GM19043 (cell line): ENCODE data around the gene MEGF11.

ENCODE experiments used
- ATAC-seq: cut with Tn5 transposase; IDR thresholded peaks from one replicate; pipeline ENCODE4 v1.9.1; 2021; ENCODE audit warnings: low read depth; ENCODE audit not compliant: unreplicated experiment

MEGF11 gene

DNA sequence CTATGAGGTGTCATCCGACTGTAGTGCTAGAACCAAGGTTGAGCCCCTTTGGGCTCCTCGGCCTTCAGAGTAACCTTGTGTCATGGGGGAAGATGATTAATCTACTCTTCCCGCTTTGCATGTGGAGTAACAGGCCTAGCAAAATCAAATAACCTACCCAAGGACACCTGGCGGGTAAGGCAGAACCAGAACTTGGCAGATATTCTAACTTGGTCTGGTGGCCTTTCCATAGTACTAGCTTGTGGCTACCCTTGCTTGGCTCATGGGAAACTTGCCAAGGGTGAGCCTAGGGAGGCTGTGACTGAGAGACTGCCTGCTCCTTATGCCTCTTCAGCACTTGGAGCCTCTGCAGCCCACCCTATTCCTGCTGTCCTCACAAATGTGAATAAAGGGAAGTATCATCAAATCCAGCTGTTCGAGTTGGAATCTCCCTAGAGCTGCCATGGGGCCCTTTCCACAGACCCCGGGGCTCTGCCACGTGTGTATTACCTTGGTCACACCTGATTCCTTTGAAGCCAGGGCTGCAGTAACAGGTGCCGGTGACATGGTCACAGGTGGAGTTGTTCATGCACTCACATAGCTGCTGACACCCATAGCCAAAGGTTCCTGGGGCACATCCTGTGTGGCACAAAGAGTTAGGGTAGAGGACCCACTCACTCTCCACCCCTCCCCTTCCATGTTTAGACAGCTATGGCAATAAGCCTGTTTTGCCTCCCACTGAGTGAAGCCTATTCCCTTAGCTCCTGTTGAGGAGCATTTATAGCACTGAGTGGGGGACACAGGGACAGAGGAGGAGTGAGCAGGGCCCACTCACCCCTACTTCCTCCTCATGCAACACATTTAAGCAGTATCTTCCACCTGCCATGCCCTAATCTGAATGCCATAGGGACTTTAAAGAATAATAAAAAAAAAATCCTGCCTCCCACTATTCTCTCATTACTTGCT lies 338.3 kb downstream of the MEGF11 start:
- no peak for ATAC-seq

DNA sequence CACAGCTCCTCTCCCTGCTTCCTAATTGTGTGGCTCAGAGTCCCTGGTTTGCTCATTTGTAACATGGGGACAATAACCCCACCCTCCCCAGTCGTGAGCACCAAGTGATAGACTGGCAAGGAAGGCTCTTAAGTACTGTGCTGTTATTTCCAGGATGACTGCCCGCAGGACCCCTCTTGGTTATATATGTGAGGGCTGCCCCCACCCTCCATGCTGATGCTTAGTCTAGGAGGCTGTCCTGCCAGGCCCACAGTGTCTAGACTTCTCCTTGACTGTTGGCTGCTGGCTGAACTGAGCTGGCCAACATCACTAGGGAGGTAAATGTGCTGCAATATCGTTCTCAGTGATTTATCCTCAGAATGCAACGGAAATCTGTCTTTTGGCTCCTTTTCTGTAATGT lies 339.2 kb downstream of the MEGF11 start:
- no peak for ATAC-seq

DNA sequence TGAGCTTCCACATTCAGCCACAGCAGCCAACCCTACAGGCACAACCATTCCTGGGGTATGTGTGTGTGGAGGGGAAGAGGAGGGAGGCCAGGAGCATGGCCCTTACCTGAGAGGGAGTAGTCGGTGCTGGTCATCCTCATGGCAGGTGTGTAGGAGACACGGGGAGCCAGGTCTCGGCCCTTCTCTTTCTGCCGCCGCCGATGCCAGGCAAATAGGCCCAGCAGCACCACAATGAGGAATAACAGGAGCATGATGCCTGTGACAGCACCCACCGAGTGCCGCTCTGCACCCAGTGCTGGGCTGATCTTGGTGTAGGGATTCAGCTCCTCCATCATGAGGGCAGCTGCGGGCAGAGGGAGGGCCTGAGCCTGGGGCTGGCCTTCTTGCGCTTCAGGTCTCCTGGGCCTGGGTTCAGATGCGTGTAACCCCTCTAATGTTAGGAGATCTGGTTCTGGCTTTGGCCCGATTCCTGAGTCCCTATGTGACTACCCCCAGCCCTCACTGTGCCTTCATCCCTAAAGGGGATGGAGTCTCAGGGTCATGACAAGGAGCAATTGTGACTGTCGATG lies 339.8 kb downstream of the MEGF11 start:
- no peak for ATAC-seq

DNA sequence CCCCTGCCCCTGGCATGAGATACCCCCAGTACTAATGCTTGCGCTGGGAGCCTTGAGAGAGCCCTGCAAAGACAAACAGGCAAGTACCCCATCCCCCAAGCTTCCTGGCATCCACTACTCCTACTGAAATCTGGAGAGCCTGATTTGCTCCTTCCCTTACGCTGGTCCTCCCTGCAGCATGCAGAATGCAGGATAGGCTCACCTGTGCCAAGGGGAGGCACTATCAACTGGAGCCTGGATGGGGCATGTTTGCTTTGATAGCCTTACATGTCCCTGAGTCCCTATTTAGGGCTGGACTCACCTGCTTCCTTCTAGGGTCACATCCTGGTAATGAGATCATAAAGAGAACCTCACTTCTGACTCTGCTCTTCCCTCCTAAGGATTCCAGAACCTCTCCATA lies 341.3 kb downstream of the MEGF11 start:
- ATAC-seq: no peak

DNA sequence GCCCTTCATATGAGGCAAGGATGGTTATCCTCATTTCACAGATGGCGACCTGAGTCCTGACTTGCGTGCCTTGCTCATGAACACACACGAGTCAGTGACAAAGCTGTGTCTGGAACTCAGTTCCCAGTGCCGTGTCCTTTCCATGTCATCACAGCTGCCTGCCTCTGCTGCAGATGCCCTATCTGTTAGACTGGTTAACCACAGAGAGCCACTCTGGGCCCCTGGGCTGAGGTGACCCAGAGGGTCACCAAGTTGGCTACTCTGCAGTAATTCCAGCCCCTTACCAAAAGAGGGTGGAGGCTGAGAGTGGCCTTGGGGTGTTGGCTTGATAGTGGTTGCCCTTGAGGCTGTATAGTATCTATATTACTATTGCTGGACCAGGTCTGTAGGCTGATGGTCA lies 343.2 kb downstream of the MEGF11 start:
- ATAC-seq: no peak

DNA sequence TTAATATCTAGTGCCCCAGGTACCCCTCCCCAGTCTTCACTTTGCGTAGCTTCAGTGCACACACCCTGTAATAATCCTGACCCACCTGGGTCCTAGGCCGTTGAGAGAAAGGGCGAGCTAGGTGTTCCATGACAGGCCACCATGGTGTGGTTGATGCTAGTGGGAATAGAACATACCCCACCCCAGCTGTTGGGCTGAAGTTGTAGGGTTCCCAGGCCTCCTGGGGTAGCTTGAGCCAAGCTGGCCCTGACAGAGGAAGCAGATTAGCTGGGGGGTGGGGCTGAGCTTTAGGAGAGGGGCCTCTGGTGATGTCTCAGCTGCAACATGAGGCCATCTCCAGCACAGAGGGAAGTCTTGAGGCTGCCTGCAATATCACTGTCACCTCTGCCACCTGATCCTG lies 343.7 kb downstream of the MEGF11 start:
- no peak for ATAC-seq

DNA sequence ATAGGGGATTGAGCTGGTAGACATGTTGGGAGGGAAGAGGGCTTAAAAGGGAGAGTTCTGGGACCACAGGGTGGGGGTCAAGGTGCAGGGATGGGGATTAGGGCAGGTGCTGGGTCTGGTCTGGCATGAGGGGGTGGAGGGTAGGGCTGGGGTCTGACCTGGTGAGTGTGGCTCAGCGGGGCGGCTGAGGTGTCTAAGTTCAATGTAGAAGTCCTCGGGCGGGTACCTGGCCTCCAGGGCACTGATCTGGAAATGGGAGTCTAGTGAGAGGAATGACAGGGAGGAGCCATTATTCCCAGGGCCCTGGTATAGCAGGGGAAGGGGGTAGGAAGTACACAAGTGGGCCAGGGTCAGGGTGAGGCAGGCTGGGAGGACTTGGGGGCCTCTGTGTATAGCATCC lies 344.7 kb downstream of the MEGF11 start:
- no peak for ATAC-seq

DNA sequence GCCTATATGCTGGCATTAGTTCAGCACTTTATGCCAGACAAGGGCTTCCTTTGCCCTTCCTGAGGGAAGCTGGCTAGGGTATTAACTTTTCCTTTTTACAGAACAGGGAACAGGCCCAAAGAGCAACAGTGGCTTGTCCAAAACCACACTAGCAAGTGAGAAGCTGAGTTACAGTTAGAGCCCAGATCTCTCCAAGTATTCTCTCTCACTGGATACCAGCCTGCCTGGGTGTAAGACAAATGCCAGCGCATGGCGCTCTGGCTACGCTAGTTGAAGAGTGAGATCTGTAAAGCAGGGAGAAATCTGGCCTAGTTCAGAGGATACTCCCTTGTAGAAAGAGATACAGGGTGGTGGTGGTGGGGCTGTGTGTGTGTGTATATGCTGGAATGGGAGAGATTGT lies 345.9 kb downstream of the MEGF11 start:
- no peak for ATAC-seq

DNA sequence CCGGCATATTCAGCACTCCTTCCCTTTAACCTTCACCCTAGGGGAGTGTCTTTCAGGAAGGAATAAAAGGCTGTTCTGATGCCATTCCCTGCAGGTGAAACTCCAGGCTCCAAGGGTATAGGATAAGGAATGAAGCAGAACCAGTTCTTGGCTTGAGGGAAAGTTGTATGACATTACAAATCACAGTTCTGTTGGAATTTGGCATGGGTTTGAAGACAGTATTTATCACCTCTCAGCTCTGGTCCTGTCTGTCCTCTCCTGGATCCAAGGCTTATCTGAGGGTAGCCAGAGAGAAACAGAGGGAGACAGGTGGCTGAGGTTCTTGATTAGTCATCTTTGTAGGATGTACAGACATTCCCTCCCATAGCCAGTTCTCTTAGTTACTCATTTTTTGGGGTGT lies 347.2 kb downstream of the MEGF11 start:
- no peak for ATAC-seq

DNA sequence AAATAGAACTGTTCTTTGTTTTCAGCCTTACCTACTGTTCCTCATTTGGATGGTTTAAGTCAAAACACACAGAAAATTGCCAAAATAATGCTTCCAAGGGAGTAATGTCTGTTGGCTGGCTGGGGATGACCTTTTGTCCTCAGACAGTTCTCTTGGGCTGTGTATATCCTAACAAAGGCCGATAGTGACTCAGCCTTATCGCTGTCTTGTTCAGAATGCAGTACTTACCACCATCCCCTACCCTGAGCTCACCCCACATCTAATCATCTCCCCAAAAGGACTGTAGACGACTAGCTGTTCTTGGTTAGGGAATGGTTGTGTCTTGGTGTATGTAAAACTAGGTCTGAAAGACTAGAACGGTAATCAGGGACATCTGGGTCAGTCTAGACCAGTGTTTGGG lies 349.2 kb downstream of the MEGF11 start:
- no peak for ATAC-seq

DNA sequence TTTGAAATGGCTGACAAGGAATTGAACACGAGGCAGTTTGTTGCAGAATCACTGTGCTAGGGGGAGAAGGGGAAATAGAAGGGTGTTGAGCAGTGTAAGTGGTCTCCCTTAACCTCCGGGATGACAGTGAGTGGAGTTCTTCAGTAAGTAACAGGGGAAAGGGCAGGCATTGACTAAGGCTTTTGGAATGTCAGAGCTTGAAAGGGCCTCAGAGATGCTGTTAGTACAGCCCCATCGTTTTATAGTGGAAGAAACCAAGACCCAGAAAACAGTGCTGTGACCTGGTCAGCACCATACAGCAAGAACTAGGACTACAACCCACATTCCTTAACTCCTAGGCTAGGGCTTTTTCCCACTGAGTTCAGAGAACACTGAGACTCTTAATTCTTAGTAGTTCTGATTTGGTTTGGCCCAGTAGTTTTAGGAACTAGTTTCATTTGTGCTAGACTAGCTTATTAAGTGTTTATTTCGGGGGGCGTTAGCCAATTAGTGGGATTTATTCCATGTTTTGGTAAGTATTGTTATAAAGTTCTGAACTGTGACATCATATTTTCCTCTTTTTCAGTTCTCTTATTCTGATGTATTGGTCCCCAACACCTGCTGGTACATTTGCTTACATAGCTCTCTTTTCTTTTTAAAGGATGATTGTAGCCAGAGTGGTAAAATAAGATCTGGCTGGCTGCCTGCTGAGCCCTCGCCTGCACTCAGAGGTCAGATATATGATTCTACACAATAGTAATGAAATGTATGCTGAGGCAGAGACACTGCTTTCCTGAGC lies 350.1 kb downstream of the MEGF11 start:
- no peak for ATAC-seq

DNA sequence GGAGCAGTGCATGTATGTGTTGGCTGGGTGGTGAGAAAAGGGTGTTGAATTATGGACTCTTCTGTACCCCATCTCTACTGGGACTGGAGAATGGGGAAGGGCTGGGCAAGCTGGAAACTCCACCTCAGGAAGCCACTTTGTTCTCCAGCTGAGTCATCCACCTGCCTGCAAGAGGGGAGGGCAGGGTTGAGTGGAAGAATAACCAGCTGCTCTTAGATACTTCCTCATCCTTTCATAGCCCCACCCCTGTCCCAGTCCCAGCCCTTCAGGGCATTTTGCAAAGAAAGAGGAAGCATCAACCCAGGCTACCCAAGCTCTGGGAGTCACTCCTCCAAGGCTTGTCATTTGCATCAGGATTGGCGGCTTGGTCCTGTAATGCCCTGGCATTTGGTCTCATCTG lies 351.2 kb downstream of the MEGF11 start:
- peak; percentile 72 for ATAC-seq

DNA sequence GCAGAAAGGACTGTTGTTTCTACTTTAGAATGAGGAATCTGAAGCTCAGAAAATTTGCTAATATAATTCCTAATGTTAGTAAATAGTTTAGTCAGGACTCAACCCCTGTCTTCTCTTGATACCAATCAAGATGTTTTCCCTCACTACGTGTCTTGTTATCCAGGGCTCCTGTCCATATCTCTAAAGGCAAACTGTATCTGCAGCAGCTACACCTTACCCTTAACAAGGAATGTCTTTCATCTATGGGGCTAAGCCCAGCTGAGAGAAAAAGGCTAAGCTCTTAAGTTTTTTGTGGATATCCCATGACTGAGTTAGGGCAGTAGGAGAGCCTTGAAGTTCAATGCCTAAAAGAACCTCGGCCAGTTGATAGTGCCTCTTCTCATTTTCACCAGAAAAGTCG lies 351.7 kb downstream of the MEGF11 start:
- no peak for ATAC-seq

DNA sequence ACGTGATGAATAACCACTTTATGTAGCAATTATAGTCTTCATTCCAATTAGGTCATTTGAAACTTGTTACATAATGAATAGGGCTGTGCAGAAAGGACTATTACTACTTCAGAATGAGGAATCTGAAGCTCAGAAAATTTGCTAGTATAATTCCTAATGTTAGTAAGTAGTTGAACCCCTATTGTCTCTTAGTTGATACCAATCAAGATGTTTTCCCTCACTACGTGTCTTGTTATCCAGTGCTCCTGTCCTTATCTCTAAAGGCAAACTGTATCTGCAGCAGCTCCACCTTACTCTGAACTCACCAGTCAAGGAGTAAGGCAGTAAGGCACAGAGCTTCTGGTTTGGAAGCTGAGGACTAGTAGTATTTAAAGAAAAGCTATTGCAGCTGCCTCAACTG lies 352.2 kb downstream of the MEGF11 start:
- no peak for ATAC-seq

DNA sequence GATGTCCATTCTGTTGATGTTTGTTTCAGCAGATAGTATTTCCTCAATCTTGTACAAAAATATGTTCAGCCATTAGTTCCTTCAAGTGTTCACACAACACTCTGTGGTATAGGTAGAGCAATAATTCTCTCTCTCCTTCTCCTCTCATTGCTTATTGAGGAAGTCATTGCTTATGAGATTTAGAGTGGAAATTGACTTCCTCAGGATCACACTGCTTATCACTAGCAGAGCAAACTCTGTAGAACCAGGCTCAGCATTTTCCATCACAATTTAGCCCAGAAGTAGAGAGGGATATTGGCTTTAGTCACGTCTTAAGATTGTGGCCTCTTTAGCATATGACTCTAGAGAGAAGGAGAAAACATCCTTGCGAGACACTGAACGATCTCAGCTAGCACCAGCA lies 353.1 kb downstream of the MEGF11 start:
- no peak for ATAC-seq

DNA sequence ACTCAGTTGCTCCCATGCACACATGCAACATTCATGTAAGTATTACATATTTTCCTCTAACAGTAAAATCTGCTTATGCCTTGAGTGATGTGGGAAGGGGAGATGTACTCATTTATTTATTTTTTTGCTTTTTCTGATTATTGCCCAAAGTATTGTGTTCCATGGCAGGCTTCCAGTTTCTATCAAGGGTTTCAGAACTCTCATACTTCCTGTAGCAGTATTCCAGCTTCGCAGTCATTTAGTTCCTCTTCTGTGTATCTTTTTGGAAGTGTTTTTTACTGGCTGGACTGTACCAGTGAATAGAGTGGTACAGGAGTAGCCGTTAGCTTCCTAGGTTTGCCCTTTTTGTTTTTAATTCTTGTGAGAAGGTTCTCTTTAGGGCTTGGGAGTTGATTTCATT lies 357.3 kb downstream of the MEGF11 start:
- no peak for ATAC-seq

DNA sequence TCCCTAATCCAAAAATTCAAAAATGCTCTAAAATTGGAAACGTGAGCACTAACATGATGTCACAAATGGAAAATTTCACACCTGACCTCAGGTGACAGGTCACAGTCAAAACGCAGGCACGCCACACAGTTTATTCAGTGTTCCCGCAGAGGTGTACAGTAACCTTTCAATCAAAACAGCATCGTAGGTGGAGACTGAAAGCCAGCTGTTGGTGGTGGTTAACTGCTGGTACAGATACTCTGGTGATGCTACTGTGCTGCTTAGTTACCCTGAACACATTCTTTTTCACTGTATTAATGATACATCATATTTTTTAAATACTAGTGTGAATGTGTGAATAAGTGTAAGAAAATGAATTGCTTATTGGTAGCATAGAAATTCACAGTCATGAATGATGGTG lies 360.5 kb downstream of the MEGF11 start:
- ATAC-seq: no peak

DNA sequence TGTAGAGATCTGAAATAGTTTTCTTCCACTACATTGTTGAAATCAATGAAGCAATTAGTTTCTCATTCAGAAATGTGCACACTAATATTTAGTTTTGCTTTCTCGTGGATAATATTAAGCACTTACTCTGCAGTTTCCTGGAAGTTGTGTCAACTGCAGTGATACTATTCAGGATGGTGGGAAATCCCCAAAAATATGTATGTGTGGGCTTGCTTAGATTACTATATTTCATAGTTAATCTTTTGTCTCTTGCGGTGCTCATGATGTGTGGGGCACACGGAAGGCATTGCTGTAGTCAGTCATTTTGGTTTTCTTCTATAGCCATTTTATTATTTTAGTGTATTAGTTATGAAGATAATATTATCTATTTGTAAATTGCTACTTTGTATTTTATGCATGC lies 364.6 kb downstream of the MEGF11 start:
- no peak for ATAC-seq

DNA sequence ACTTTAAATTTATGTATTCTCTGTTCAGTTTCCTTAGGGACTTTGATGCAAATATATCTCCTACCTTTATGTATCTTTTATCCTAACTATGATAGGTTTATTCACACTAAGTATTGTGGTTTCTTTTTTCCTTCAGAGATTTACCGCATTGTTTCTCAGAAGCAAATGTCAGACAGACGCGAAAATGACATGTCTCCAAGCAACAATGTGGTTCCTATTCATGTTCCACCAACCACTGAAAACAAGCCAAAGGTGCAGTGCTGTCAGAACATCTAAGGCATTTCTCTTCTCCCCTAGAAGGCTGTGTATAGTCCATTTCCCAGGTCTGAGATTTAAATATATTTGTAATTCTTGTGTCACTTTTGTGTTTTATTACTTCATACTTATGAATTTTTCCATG lies 366.0 kb downstream of the MEGF11 start:
- no peak for ATAC-seq

DNA sequence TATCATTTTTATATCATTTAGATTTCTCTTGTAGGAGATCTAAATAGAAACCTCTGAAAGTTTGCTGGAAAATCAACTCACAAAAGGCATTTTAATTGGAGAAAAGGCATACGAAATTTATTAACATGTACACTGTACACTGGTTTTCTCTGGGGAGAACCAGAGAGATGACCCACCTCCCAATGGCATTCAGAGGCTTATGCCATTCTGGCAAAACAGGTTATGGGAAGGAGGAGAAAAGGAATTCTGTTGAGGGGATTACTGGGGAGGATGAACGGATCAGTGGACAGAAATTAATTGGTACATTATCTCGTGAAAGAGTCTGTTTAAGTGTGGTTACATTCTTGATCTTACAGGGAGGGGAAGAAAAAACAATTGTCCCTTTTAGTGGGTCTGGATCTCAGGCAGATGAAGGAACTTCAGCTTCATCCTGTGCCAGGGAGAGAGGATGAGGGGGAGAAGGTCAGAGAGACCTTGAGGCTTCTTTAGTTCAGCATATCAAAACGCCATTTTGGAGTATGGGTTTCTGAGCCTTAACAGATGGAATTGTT lies 367.8 kb downstream of the MEGF11 start:
- ATAC-seq: no peak

DNA sequence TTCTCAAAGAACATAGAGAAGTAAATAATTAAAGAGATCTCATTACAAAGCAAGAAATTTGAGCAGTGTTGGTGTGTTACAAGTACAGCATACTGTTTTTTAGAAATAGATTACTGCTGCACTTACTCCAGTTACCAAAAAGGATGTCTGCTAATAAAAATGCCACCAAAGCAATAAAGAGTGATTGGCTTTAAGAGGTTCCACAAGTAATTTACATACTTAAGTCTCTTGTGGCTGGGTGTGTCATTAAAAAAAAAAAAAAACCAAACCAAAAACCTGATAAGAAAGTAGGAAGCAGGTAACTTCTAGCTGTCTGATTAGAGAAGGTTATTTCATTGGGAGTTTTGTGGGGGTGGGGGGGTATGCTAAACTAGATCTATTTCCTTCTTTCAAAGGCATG lies 369.0 kb downstream of the MEGF11 start:
- no peak for ATAC-seq
